ENCODE results near the gene CHPF.

The CHPF gene

GRCh38 chr2:219493086-219493485, 50.5 kb downstream of the CHPF start:
- DNase-seq: no peak

DNA sequence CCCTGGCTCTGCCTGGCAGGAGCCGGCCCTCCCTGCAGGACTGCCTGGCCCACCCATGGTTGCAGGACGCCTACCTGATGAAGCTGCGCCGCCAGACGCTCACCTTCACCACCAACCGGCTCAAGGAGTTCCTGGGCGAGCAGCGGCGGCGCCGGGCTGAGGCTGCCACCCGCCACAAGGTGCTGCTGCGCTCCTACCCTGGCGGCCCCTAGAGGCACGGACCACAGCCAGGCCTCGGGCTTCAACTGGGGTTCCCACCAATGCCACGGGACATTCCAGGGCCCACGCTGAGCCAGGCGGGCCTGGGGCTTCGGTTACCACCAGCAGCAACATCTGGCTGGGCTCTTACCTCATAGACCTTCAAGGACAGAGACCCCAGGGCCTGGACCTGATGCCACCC, 51.0 kb downstream of the CHPF start:
- no peak for DNase-seq

GRCh38 chr2:219491278-219491963, 52.2 kb downstream of the CHPF start:
- no peak for DNase-seq

DNA sequence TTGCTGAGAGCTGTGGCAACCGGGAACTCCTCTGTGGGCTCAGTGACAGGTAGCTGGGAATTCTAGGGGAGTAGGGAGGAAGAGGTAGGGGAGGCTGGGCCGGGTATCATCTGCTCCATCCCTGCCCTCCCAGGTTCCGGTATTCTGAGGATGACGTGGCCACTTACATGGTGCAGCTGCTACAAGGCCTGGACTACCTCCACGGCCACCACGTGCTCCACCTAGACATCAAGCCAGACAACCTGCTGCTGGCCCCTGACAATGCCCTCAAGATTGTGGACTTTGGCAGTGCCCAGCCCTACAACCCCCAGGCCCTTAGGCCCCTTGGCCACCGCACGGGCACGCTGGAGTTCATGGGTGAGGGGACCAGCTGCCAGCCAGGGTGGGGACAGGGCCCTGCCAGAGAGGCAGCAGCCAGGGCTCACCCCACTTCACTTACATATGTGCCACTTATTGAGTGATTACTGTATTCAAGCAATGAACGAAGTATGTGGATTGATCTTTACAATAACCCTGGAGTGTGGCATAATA, 52.9 kb downstream of the CHPF start:
- no peak for DNase-seq

GRCh38 chr2:219490186-219490585, 53.4 kb downstream of the CHPF start:
- no peak for DNase-seq

- no peak for DNase-seq
Observed at GRCh38 chr2:219489315-219489714, 54.3 kb downstream of the CHPF start.

Data from NCI-H187 treated with DMSO at 0.1 percent for 48 hours (cell line).